ENCODE data around the gene LRP1B. TPM values are rescaled to one million over a fixed set of nuclear protein-coding genes. Genes with fewer than 3 reads are reported as not detected.

Gene LRP1B
- total RNA-seq, 1 donor from 2014 or later: 0.25 TPM

- no peak overlapping the region for H3K4me3 Mint-ChIP-seq (ENCODE audit: unreplicated experiment)
- H3K27me3 Mint-ChIP-seq (ENCODE audit: low read depth): peaks cover 7% of the 10 kb centered on the region
- no peaks in the 10 kb centered on the region for H3K36me3 Mint-ChIP-seq (ENCODE audit: low read depth)
- no peaks in the 10 kb centered on the region for H3K9me3 Mint-ChIP-seq (ENCODE audit: low read depth)
- no peak for TF ChIP-seq CTCF (IDR thresholded peaks at IDR 0.05)
- no peak overlapping the region for H3K27ac Mint-ChIP-seq (ENCODE audit: unreplicated experiment)
- no peak for DNase-seq (ENCODE audit: low spot score)
- no peaks in the 10 kb centered on the region for H3K4me1 Mint-ChIP-seq (ENCODE audit: low read depth)
These were observed 1792.0 kb downstream of the LRP1B start for GRCh38 chr2:140338795-140339194.

GRCh38 chr2:140337061-140337460 is 1793.8 kb downstream of the LRP1B start:
- no peak for TF ChIP-seq CTCF (IDR thresholded peaks at IDR 0.05)
- H3K9me3 Mint-ChIP-seq (ENCODE audit: low read depth): no peaks in the 10 kb centered on the region
- DNase-seq (ENCODE audit: low spot score): no peak
- no peaks in the 10 kb centered on the region for H3K4me1 Mint-ChIP-seq (ENCODE audit: low read depth)
- H3K4me3 Mint-ChIP-seq (ENCODE audit: unreplicated experiment): no peak overlapping the region
- no peak overlapping the region for H3K27ac Mint-ChIP-seq (ENCODE audit: unreplicated experiment)
- H3K36me3 Mint-ChIP-seq (ENCODE audit: low read depth): no peaks in the 10 kb centered on the region
- peaks cover 7% of the 10 kb centered on the region for H3K27me3 Mint-ChIP-seq (ENCODE audit: low read depth)

GRCh38 chr2:140316345-140316744 is 1814.5 kb downstream of the LRP1B start:
- no peak for TF ChIP-seq CTCF (IDR thresholded peaks at IDR 0.05)
- Mint-ChIP-seq H3K4me3 (ENCODE audit: unreplicated experiment) (no peak overlapping the region), H3K27ac (ENCODE audit: unreplicated experiment) (no peak overlapping the region), H3K9me3 (ENCODE audit: low read depth) (no peaks in the 10 kb centered on the region), H3K27me3 (ENCODE audit: low read depth) (no peaks in the 10 kb centered on the region), H3K36me3 (ENCODE audit: low read depth) (no peaks in the 10 kb centered on the region), H3K4me1 (ENCODE audit: low read depth) (no peaks in the 10 kb centered on the region)
- DNase-seq (ENCODE audit: low spot score): no peak

- no peak for DNase-seq (ENCODE audit: low spot score)
These were observed 1818.9 kb downstream of the LRP1B start for GRCh38 chr2:140311905-140312304.

GRCh38 chr2:140308706-140309105 is 1822.1 kb downstream of the LRP1B start:
- no peaks in the 10 kb centered on the region for H3K36me3 Mint-ChIP-seq (ENCODE audit: low read depth)
- peaks cover 1% of the 10 kb centered on the region for H3K27me3 Mint-ChIP-seq (ENCODE audit: low read depth)
- H3K4me3 Mint-ChIP-seq (ENCODE audit: unreplicated experiment): no peak overlapping the region
- DNase-seq (ENCODE audit: low spot score): no peak
- no peak overlapping the region for H3K27ac Mint-ChIP-seq (ENCODE audit: unreplicated experiment)
- peaks cover 9% of the 10 kb centered on the region for H3K9me3 Mint-ChIP-seq (ENCODE audit: low read depth)
- peaks cover 8% of the 10 kb centered on the region for H3K4me1 Mint-ChIP-seq (ENCODE audit: low read depth)
- no peak for TF ChIP-seq CTCF (IDR thresholded peaks at IDR 0.05)

More at GRCh38 chr2:140311905-140312304, 1818.9 kb downstream of the LRP1B start:
- H3K27ac Mint-ChIP-seq (ENCODE audit: unreplicated experiment): no peak overlapping the region
- no peaks in the 10 kb centered on the region for H3K9me3 Mint-ChIP-seq (ENCODE audit: low read depth)
- H3K4me3 Mint-ChIP-seq (ENCODE audit: unreplicated experiment): no peak overlapping the region
- peaks cover 8% of the 10 kb centered on the region for H3K4me1 Mint-ChIP-seq (ENCODE audit: low read depth)
- H3K36me3 Mint-ChIP-seq (ENCODE audit: low read depth): no peaks in the 10 kb centered on the region
- no peaks in the 10 kb centered on the region for H3K27me3 Mint-ChIP-seq (ENCODE audit: low read depth)
- TF ChIP-seq CTCF (IDR thresholded peaks at IDR 0.05): no peak
